ENCODE data around the gene FNBP1L.

GRCh38 chr1:93574511-93574910, 126.6 kb downstream of the FNBP1L start:
- TF ChIP-seq, protein P1, sequence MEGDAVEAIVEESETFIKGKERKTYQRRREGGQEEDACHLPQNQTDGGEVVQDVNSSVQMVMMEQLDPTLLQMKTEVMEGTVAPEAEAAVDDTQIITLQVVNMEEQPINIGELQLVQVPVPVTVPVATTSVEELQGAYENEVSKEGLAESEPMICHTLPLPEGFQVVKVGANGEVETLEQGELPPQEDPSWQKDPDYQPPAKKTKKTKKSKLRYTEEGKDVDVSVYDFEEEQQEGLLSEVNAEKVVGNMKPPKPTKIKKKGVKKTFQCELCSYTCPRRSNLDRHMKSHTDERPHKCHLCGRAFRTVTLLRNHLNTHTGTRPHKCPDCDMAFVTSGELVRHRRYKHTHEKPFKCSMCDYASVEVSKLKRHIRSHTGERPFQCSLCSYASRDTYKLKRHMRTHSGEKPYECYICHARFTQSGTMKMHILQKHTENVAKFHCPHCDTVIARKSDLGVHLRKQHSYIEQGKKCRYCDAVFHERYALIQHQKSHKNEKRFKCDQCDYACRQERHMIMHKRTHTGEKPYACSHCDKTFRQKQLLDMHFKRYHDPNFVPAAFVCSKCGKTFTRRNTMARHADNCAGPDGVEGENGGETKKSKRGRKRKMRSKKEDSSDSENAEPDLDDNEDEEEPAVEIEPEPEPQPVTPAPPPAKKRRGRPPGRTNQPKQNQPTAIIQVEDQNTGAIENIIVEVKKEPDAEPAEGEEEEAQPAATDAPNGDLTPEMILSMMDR (IDR thresholded peaks at IDR 0.05) = no peak
- no peak for TF ChIP-seq EZH2 (IDR thresholded peaks at IDR 0.05; ENCODE audit: borderline replicate concordance, insufficient read depth, low read depth, low read length, poor library complexity, severe bottlenecking)
